ENCODE measurements around the gene ATF1.

DNA sequence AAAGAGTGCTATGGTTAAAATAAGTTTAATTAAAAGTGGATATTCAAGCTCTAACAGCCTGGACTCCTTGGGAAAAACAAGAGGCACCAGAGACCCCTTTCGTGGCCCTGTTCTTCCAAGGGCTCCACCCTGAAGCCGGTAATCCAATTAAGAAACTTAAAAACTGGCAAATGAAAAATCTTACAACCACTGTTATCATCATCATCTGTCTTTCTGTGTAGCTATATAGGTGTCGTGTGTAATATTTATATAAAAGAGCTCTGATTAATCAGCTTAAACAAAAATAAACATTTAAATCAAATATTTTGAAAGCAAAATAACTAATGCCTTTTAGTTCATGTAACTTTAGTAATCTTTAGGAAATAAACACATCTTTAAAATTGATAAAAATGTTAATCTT, 4.5 kb downstream of the ATF1 start:
- TF ChIP-seq, protein P1, sequence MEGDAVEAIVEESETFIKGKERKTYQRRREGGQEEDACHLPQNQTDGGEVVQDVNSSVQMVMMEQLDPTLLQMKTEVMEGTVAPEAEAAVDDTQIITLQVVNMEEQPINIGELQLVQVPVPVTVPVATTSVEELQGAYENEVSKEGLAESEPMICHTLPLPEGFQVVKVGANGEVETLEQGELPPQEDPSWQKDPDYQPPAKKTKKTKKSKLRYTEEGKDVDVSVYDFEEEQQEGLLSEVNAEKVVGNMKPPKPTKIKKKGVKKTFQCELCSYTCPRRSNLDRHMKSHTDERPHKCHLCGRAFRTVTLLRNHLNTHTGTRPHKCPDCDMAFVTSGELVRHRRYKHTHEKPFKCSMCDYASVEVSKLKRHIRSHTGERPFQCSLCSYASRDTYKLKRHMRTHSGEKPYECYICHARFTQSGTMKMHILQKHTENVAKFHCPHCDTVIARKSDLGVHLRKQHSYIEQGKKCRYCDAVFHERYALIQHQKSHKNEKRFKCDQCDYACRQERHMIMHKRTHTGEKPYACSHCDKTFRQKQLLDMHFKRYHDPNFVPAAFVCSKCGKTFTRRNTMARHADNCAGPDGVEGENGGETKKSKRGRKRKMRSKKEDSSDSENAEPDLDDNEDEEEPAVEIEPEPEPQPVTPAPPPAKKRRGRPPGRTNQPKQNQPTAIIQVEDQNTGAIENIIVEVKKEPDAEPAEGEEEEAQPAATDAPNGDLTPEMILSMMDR (IDR thresholded peaks at IDR 0.05; ENCODE audit: low read depth, low read length) = no peak
- no peak for TF ChIP-seq EZH2phosphoT487 (IDR thresholded peaks at IDR 0.05; ENCODE audit: low read depth)
